CD4-positive, alpha-beta T cell treated with Interleukin-4 for 1 hour (primary cell): ENCODE measurements around the gene SYT13.

Source experiments
- DNase-seq, 2 donors: peaks; one replicate each; pipeline ENCODE4 v3.0.0-alpha.2; 2020 to 2022

The SYT13 gene

DNA sequence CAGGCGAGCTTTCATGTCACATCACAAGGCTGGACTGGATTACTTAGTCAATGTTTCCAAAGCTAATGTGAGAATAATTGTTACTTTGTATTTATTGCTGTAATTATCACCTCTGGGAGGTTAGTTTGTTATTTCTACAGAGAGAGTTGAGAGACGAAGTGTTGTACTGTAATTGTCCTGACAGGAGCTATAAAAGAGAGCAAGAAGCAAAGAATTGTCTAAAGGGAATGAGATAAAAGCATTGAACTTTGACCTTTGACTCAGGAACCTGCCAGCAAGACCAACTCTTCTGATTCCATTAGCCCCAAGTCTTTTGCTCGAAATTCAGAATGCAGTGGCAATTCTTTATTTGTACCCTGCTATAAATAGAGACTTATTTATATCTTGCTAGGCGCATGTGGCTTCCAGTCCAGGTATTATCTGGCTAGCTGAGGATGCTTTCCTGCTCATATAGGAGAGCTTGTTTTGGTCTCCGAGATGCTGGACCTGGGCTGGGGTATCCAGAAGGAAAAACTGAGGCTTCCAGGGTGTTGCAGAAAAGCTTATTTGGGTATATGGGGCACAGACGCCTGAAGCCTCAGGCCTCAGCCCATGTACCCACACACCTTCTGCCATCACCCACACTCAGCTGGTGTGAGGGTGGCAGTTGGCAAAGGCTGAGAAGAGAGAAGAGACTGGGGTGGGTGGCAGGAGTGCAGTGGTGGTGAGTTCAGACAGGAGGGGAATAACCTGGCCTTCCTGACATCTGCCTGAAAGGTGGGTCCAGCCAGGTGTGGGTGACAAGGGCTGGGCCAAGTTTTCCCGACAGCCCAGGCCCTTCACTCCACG is 40.7 kb downstream of the SYT13 start:
- no peak for DNase-seq

DNA sequence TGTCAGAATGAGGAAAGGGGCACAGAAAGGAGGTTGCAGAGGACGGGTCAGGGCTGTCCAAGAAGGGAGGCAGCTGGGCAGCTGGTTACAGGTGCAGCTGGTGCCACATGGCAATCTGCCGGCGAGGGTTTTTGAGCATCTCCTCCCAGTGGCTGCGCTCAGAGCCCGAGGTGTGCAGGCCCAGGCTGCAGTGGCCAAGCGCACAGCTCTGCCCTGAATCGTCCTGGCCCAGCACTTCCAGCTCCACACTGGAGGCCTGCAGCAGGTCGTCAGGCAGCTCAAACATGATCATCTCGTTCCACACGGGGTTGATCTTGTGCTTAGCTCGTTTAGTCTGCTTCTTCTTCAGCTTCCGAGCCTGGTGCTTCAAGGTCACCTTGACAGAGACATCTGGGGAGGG is 42.2 kb downstream of the SYT13 start:
- no peak for DNase-seq

DNA sequence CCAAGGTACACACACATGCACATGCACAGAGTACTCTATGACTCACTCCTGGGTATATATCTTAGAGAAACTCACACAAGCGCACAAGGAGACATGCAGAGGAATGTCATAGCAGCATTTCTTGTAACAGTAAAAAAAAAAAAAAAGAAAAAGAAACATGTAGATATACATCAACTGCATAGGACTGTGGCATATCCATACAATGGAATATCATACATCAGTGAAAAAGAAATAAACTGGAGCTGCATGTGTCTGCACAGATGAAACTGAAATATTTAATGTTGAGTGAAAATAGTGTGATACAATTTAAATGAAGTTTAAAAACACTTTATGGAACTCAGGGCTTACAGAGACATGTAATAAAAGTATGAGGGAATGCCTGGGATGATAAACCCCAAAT is 46.4 kb downstream of the SYT13 start:
- no peak for DNase-seq

DNA sequence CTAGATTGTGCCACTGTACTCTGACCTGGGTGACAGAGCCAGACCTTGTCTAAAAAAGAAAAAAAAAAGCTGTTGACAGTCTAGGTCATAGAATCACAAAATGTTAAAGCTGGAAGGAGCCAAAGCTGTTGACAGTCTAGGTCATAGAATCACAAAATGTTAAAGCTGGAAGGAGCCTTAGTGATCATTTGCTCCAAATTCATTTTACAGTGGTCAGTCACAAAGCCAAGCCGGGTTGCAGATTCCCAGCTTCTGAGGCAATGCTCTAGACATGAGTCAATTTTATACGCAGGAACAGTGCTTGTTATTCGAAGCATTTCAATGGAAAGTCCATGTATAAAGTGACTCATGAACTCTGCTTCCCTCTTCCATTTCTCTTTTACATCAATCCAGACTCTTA is 47.4 kb downstream of the SYT13 start:
- DNase-seq: no peak

DNA sequence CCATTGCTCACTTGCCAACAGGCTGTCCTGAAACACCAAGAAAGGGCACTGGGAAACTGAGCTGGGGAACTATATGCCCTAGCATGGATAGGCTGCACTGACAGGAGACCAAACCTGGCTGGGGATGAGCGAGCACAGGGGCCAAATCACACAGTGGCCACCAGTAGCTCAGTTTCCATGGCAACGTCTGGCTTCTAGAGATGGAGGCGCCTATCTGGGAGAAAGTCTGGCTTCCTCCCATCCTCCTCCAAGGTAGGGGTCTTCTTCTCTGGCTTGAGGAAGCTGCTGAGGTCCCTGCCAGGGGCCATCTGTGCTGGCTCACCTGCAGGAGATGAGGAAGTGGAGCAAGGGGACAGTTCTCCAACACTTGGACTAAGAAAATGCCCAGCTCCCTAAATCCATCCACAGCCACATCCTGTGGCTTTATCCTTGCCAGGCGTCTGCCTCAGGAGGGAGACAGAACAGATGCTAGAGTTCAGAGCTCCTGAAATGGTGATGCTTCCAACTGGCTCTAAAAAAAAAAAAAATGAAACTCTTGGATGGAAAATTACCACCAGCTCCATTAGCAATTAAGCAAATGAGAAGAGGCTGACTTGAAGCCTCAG is 48.3 kb downstream of the SYT13 start:
- DNase-seq: no peak

DNA sequence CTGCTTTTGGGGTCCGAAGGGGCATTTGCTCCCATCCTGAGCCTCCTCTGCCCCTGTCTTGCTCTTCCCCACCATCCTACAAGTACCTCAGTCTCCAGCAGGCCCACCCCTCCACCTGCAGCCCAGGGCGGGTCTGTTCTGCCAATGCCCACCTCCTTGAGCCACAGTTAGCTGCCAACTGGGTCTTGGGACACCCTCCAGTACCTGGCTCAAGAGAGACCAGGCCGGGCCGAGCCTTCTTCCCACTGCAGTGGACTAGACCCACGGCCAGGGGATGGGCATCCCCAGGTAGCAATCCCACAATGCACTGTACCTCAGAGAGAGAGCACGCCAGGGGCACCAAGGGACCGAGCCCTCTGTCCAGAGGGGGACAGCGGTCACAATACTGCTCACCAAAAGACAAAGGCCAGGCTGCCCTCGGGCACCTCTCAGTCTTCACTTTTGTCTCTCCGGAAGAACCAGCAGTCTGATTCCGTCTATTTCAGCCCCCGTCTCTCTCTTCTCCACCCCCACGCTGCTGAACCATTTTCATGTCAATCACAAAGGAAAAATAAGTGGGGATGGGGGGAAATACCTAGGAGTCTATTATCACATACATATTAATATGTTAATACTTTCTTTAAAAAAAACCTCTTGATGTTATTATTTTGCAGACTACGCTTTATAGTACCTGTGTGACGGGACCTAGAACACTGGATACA is 51.7 kb downstream of the SYT13 start:
- DNase-seq: no peak

DNA sequence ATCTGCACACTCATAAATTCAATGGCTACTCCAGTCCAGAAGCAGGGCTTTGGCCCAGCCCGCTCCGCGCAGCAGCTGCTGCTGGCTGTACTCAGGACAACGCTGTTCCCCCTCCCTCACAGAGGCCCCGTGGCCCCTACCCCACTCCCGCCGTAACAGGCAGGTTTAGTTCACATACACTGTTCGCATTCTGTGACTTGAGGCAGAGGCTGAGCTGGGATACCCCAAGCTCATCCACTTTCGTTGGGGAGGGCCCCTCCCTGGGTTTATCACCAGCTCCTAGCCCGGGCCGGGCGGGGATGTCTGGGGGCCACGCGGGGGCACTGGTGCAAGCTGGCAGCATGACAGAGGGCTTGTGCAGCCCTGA is 52.4 kb downstream of the SYT13 start:
- no peak for DNase-seq

DNA sequence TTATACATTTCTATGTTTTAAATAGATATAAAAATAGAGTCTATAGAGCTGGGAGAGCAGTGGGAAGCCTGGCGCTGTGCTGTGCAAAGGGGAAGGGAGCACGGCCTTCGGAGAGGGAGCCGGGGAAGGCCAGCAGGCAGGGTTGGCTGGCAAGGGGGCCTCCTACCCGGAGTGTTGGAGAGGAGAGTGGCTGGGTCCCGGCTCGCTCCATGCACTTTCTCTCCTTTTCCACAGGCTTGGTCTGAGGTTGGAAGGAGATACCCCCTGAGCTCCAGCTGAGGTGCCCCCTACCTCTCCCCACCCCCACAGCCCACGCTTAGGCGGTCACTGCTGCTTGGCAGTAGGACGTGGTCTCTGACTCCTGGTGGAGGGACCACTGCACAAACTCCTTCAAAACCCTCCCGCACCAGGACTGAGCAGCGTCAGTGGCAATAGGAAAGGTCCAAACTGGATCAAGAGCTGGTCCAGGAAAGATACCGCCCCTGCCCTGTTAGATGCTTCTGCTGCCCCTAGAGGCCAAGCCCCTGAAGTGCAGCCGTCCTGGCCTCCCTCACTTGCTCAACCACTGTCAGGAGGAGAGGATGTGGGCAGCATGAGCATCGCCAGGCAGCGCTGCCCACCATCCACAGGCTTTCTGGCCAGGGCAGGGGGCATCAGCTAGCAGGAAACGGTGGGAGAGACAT is 52.9 kb downstream of the SYT13 start:
- DNase-seq: peak; percentile 47 to 49

DNA sequence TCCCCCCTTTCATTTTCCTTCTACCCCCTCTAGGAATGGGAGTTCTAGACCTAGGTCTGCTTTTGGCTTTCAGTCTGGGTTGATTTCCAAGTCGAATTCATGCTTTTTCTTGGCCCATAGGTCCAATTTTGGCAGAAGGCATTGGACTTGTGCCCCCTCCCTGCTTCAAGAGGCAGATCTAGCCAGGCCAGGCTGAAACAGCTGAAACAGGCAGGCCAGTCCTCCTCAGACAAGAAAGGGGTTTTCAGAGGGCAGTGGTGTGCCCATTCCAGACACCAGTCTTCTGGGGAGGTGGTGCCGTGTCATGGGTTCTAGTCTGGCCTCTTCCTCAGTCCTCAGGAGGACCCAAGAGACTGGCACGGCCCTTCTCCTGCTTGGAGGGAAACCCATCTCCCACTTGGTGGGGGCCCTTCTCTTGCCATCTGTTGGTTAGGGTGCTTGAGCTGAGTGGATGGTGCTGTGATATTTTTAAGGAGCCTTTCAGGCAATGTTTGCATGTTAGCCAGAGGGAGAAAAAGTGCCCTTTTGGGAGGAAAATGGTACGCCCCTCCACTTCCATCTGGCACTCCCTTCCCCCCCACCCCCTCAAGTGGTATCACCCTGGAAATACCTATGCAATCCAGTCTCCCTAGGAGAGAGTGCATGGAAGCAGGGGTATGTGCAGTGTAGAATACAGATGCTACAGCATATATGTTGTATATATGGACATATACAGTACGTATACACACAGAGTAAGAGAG is 53.6 kb downstream of the SYT13 start:
- DNase-seq: no peak

DNA sequence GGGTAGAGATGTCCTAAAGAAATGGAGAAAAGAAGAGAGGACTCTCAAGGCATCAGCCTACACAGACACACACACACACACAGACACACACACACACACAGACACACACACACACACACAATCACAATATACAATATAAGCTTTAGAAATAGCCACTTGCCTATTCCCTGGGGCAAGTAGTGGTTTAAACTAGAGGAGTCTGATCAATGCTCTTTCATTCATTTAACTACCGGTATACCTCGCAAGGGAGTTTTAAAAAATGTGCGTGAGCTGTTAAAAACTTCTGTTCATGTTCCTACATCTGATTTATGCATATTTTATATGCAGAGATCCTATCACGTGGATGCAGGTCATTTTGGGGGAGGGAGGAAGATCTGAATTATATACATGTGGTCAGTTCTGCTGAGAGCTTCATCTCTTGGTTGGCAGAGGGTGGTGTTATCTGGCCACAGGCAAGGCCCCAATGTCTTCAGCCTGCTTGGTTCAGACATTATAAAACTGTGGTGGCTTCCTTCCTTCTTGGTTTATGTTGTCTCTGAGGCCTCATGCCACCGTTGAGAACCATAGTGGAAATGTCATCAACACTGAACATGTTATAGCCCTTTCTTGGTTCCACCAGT is 56.6 kb downstream of the SYT13 start:
- DNase-seq: no peak

DNA sequence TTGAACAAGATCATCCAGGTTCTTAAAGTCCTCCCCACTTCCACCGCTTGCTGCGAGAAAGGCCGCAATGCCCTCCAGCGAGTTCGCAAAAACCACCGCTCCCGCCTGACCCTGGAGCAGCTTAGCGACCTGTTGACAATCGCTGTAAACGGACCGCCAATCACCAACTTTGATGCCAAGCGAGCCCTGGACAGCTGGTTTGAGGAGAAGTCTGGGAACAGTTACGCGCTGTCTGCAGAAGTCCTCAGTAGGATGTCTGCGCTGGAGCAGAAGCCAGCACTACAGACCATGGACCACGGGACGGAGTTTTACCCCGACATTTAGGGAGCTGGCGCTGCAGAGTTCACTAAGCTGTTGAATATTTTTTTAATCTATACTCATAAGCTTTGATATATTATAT is 58.3 kb downstream of the SYT13 start:
- no peak for DNase-seq

DNA sequence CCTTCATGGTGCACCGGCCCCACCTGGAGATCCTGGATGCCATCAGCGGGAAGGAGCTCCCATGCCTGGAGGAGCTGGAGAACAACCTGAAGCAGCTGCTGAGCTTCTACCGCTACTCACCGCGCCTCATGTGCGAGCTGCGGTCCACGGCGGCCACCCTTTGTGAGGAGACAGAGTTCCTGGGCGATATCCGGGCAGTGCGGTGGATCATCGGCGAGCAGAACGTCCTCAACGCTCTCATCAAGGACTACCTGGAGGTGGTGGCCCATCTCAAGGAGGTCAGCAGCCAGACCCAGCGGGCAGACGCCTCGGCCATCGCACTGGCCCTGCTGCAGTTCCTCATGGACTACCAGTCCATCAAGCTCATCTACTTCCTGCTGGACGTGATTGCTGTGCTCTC is 59.2 kb downstream of the SYT13 start:
- DNase-seq: no peak

DNA sequence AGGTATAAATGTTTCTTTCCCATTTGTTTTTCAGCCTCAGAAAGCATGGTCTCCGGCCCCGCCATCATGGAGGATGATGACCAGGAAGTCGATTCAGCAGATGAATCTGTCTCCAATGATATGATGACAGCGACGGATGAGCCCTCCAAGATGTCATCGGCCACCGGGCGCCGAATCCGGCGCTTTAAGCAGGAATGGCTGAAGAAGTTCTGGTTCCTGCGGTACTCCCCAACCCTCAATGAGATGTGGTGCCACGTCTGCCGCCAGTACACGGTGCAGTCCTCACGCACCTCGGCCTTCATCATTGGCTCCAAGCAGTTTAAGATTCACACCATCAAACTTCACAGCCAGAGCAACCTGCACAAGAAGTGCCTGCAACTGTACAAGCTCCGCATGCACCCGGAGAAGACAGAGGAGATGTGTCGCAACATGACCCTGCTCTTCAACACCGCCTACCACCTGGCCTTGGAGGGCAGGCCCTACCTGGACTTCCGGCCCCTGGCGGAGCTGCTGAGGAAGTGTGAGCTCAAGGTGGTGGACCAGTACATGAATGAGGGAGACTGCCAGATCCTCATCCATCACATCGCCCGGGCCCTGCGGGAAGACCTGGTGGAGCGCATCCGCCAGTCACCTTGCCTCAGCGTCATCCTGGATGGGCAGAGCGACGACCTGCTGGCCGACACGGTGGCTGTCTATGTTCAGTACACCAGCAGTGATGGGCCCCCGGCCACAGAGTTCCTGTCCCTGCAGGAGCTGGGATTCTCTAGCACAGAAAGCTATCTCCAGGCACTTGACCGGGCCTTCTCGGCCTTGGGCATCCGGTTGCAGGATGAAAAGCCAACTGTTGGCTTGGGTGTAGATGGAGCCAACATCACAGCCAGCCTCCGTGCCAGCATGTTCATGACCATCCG is 59.9 kb downstream of the SYT13 start:
- DNase-seq: no peak

DNA sequence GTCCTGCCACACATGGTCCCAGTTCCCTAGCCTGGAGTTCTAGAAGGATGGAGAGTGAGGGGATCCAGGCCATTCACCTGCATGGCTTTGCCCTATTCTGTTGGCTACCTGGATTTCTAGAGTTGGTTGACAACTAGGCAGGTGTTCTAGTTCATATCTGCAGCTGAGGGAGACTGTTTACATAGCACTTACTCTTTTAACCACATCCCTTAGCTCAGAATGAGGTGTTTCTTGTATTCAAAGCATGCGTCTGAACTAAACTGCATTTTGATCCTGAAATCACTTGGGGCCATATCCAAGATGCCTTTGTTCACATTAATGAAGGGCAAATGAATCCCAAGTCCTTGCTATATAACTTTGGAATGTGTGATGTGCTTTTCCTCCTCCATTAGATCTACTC is 60.9 kb downstream of the SYT13 start:
- DNase-seq: no peak

DNA sequence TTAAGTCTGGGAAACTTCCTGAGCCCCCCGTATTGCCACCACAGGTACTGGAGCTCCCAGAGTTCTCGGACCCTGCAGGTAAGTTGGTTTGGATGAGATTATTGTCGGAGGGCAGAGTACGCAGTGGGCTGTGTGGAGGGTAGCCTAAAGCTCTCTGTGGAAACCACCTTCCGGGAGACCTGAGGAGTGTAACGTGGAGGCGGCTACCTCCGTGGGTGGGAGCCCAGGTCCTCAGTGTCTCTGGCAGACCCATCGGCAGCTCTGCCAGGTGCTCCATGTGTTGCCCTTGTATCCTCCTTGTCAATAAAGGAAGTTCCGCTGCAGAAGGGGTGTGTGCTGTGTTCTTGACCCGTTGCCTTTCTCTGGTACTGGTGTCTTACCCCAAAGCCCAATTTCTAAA is 61.4 kb downstream of the SYT13 start:
- DNase-seq: no peak

DNA sequence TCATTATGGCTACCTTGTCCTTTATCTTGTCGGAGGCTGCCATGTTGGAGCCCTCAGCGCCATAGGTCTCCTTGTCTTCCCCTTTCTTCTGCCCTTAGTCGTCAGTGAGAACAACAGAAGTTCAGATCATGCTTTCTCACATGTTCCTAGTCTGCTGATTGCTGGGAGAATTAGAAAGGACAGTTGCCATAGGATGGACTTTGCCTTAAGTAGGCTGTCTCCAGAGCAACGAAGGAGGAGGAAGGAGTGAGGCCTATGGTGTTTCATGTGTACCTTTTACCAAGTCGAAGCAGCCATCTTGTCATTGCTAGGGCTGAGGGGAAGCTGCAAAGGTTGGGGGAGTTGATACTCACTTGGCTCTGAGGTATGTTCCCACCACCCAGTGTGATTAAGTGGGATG is 62.6 kb downstream of the SYT13 start:
- no peak for DNase-seq

DNA sequence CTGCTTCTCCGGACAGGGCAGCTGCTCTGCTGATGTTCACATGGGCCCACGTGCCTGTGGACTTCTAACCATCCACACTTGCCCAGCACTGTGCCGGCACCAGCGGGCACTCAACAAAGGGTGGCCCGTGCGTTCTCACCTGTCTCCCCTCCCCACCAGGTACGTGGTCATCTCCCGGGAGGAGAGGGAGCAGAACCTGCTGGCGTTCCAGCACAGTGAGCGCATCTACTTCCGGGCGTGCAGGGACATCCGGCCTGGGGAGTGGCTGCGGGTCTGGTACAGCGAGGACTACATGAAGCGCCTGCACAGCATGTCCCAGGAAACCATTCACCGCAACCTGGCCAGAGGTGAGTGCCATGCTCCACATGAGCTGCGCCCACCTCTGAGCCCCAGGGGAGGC is 66.7 kb downstream of the SYT13 start:
- no peak for DNase-seq

DNA sequence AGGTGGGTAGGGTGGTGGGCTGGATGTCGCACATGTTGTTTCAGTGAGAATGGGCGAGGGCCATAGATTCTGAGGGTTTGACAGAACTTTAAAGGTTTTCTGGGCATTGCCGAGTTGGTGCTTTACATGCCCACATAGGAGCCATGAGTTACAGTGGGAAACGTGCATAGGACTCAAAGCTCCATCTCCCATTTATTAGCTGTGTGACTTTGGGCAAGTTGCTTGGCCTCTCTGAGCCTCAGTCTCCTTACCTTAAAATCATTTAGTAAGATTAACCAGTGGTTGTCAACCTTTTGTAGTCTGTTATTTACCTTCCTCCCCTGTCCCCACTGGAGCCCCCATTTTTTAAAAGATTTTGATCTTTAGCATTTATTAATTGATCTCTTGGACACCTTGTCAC is 67.4 kb downstream of the SYT13 start:
- DNase-seq: no peak

DNA sequence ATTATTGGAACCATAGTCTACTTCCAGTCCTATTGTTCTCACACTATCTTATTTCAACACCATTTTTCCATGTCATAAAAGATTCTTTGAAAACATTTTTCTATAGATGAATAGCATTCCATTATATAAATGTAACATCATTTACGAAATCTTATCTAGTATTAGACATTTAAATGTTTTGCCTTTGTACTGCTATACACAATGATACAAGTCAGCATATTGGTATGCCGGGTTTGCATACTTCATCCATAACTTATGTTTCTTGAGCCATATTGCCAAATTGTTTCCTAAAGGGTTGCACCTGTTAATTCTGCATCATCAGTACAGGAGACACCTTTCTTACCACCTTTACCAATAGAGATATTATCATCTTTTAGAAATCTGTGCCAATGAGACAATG is 68.2 kb downstream of the SYT13 start:
- DNase-seq: no peak

DNA sequence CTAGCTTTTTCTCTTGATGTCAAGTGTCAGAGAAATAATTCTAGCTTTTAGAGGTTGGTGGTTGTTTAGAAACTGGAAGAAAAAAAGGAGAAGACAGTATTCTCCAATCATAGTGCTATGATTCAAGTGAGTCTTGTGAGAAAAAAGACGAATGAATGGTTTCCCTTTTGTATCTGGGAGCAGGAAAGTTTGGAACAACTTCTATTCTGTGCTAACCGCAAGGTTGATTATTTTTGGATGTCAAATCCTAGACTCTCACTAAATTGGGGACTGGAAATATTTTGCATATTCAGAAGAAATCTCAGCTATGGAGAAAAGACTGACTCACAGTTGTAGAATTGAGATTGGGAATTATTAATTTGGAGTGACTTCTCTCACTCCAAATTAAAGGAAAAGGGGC is 69.2 kb downstream of the SYT13 start:
- DNase-seq: no peak

DNA sequence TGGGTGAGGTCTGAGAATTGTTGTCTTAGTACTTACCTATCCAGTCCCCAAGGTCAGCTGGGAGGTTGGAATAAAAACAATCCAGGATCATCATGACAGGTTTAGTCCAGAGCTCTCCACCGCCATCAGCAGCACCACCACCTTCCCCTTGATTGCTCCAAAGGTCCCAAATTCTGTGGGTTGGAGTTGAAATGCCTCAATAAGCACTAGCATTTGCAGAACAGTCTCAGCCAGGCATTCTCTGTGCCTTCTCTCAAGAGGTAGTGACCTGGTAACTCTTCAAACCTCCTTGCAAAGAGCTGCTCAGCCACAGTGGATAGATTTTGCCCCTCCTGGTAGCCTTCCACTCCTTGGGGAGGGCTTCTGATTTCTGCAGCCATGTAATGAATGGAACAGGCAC is 70.1 kb downstream of the SYT13 start:
- no peak for DNase-seq
